GM19351 (cell line): Measurements from ENCODE around the gene SLC25A24.
"Not testable (repeated sequence)": the region's sequence is repeated elsewhere in the genome, so short reads cannot be mapped to it uniquely, and the experiment has no call there.

Experiments
- ATAC-seq: cut with Tn5 transposase; IDR thresholded peaks from one replicate; pipeline ENCODE4 v1.9.1; 2021; ENCODE audit warnings: mild to moderate bottlenecking, moderate library complexity; ENCODE audit not compliant: unreplicated experiment

The SLC25A24 gene

GRCh38 chr1:108199781-108200686 lies at the start of gene SLC25A24:
Gene SLC25A24 (minus strand): TSS chr1:108200343. CDS start chr1:108200138, 205 bp downstream.
- peak; percentile 86 for ATAC-seq

GRCh38 chr1:108243976-108244375 lies 43.8 kb upstream of the SLC25A24 start, which contains the start of gene NBPF4:
Gene NBPF4 (minus strand): TSS chr1:108244076. CDS start chr1:108243761, 315 bp downstream.
- not testable (repeated sequence) for ATAC-seq

GRCh38 chr1:108239426-108239825 lies 39.3 kb upstream of the SLC25A24 start:
- ATAC-seq: not testable (repeated sequence)

- not testable (repeated sequence) for ATAC-seq
Measured at GRCh38 chr1:108235308-108235707, 35.2 kb upstream of the SLC25A24 start.

- ATAC-seq: not testable (repeated sequence)
Measured at GRCh38 chr1:108232183-108232582, 32.0 kb upstream of the SLC25A24 start.

GRCh38 chr1:108229976-108230375 lies 29.8 kb upstream of the SLC25A24 start:
- not testable (repeated sequence) for ATAC-seq

- ATAC-seq: not testable (repeated sequence)
Measured at GRCh38 chr1:108227772-108228171, 27.6 kb upstream of the SLC25A24 start.

GRCh38 chr1:108226855-108227254 lies 26.7 kb upstream of the SLC25A24 start:
- not testable (repeated sequence) for ATAC-seq

GRCh38 chr1:108223226-108223625 lies 23.1 kb upstream of the SLC25A24 start:
- not testable (repeated sequence) for ATAC-seq

- not testable (repeated sequence) for ATAC-seq
Measured at GRCh38 chr1:108217515-108218174, 17.5 kb upstream of the SLC25A24 start.

- not testable (repeated sequence) for ATAC-seq
Measured at GRCh38 chr1:108217007-108217406, 16.9 kb upstream of the SLC25A24 start.

GRCh38 chr1:108216028-108216890 lies 16.1 kb upstream of the SLC25A24 start:
- not testable (repeated sequence) for ATAC-seq

- peak; percentile 79 for ATAC-seq
Measured at GRCh38 chr1:108214641-108215465, 14.7 kb upstream of the SLC25A24 start.

GRCh38 chr1:108211014-108211413 lies 10.9 kb upstream of the SLC25A24 start:
- ATAC-seq: no peak

- ATAC-seq: no peak
Measured at GRCh38 chr1:108209456-108210108, 9.4 kb upstream of the SLC25A24 start.

GRCh38 chr1:108208724-108209446 lies 8.7 kb upstream of the SLC25A24 start:
- ATAC-seq: no peak

GRCh38 chr1:108203582-108203981 lies 3.4 kb upstream of the SLC25A24 start:
- ATAC-seq: not testable (repeated sequence)

GRCh38 chr1:108201687-108202086 lies 1.5 kb upstream of the SLC25A24 start:
- no peak for ATAC-seq

- no peak for ATAC-seq
Measured at GRCh38 chr1:108200687-108201051, 526 bp upstream of the SLC25A24 start.
